Left lung (tissue), 10 donors: ENCODE results near the gene ANKS1B. TPM values are rescaled to one million over a fixed set of nuclear protein-coding genes. Genes with fewer than 3 reads are reported as not detected.

Source experiments
- ATAC-seq: fragments of 200-7000 bp; cut with Tn5 transposase; one replicate; pipeline ENCODE4 v1.9.1; 2020; ENCODE audit warnings: moderate library complexity
- DNase-seq, 4 donors: peaks; one replicate each; pipeline ENCODE4 v3.0.0-alpha.2; 2013 to 2020
- H3K27ac ChIP-seq, 2 donors: fragments of 200-600 bp; sonication (generic) in 1 of 2; one replicate each; pipeline versions ENCODE4 v1.5.0 to v1.8.0; 2020 to 2021
- H3K27me3 ChIP-seq, 2 donors: fragments of 200-600 bp; sonication (generic) in 1 of 2; one replicate each; pipeline versions ENCODE4 v1.5.0 to v1.8.0; 2020 to 2021
- H3K36me3 ChIP-seq, 2 donors: fragments of 200-600 bp; sonication (generic) in 1 of 2; one replicate each; pipeline versions ENCODE4 v1.5.0 to v1.8.0; 2020 to 2021
- H3K4me1 ChIP-seq, 2 donors: fragments of 200-600 bp; one replicate each; pipeline ENCODE4 v1.8.0; 2021
- H3K4me3 ChIP-seq, 2 donors: fragments of 200-600 bp; sonication (generic) in 1 of 2; one replicate each; pipeline versions ENCODE4 v1.5.0 to v1.8.0; 2020 to 2021; ENCODE audit warnings: mild to moderate bottlenecking in 1 of 2
- H3K9me3 ChIP-seq, 2 donors: fragments of 200-600 bp; sonication (generic) in 1 of 2; one replicate each; pipeline versions ENCODE4 v1.5.0 to v1.8.0; 2020 to 2021
- CTCF ChIP-seq, 2 donors: fragments of 200-600 bp; sonication (generic) in 1 of 2; IDR thresholded peaks; one replicate each; pipeline versions ENCODE4 v1.5.0 to v1.8.0; 2021; ENCODE audit warnings: antibody characterized with exemption in 2 of 2
- intact Hi-C, 2 donors: fragments of 100-400 bp; cut with DNase I; formaldehyde crosslinking; loops; one replicate each; pipeline versions ENCODE4 v1.11.2 to v1.14.2; 2022
- polyA plus RNA-seq, 6 donors: library from polyadenylated mRNA; unstranded; fragments of 120-200 nt; gene quantifications; one replicate each; pipeline ENCODE4 v1.2.1, GENCODE V29; 2013; ENCODE audit not compliant: insufficient read length in 6 of 6
- total RNA-seq, 2 donors: library from RNA; stranded (reverse); fragmentation: NEBNext Ultra II Directional; extraction: Animal tissue kit (Norgen Biotek cat#: 25700); gene quantifications; one replicate each; pipeline ENCODE4 v1.2.1, GENCODE V29; 2021
- donor health status: DM: no; HTN: yes; CAD: no.
- donor health status: DM: no; HTN: no; CAD: no.

The ANKS1B gene
- total and polyA plus RNA-seq, 8 donors = 4.9 to 31.8 (median 14.9) TPM

- ATAC-seq (no peak), DNase-seq (no peak)
- no peak for TF ChIP-seq CTCF (IDR thresholded peaks at IDR 0.05)
- no peak overlapping the region for H3K27ac ChIP-seq
- H3K9me3 ChIP-seq = no peaks in the 10 kb centered on the region
- H3K36me3 ChIP-seq = no peaks in the 10 kb centered on the region
- no peak overlapping the region for H3K4me3 ChIP-seq
- no peaks in the 10 kb centered on the region for H3K27me3 ChIP-seq
- intact Hi-C loops = no loop called here
- H3K4me1 ChIP-seq = no peaks in the 10 kb centered on the region
These were observed 213.1 kb downstream of the ANKS1B start for GRCh38 chr12:99771659-99772058.

GRCh38 chr12:99769396-99769980, 215.2 kb downstream of the ANKS1B start:
- TF ChIP-seq CTCF (IDR thresholded peaks at IDR 0.05) = no peak
- no peak for ATAC-seq
- no peak for DNase-seq
- Histone ChIP-seq H3K27ac (no peak overlapping the region), H3K4me1 (no peaks in the 10 kb centered on the region), H3K9me3 (no peaks in the 10 kb centered on the region), H3K27me3 (no peaks in the 10 kb centered on the region), H3K4me3 (no peak overlapping the region), H3K36me3 (no peaks in the 10 kb centered on the region)
- intact Hi-C loops = no loop called here

GRCh38 chr12:99768758-99769157, 216.0 kb downstream of the ANKS1B start:
- no peak for DNase-seq
- H3K27ac ChIP-seq = no peak overlapping the region
- no peak for ATAC-seq
- H3K36me3 ChIP-seq = no peaks in the 10 kb centered on the region
- no peaks in the 10 kb centered on the region for H3K9me3 ChIP-seq
- no peaks in the 10 kb centered on the region for H3K27me3 ChIP-seq
- intact Hi-C loops = no loop called here
- H3K4me3 ChIP-seq = no peak overlapping the region
- H3K4me1 ChIP-seq = no peaks in the 10 kb centered on the region
- TF ChIP-seq CTCF (IDR thresholded peaks at IDR 0.05) = no peak

GRCh38 chr12:99767809-99768208, 216.9 kb downstream of the ANKS1B start:
- DNase-seq (peak in 1 of 4 donors; percentile 15), ATAC-seq (no peak)
- Histone ChIP-seq H3K27ac (no peak overlapping the region), H3K4me3 (no peak overlapping the region), H3K9me3 (no peaks in the 10 kb centered on the region), H3K27me3 (no peaks in the 10 kb centered on the region), H3K36me3 (no peaks in the 10 kb centered on the region), H3K4me1 (no peaks in the 10 kb centered on the region)
- intact Hi-C loops = no loop called here
- TF ChIP-seq CTCF (IDR thresholded peaks at IDR 0.05) = peak; percentile 8 to 27

GRCh38 chr12:99766408-99766807, 218.3 kb downstream of the ANKS1B start:
- no peaks in the 10 kb centered on the region for H3K27me3 ChIP-seq
- ATAC-seq = no peak
- no peak overlapping the region for H3K4me3 ChIP-seq
- H3K27ac ChIP-seq = no peak overlapping the region
- DNase-seq = no peak
- H3K4me1 ChIP-seq = no peaks in the 10 kb centered on the region
- H3K9me3 ChIP-seq = no peaks in the 10 kb centered on the region
- no peak for TF ChIP-seq CTCF (IDR thresholded peaks at IDR 0.05)
- intact Hi-C loops = no loop called here
- no peaks in the 10 kb centered on the region for H3K36me3 ChIP-seq
